WTC11 (cell line): ENCODE results near the gene NCOA3. TPM values are rescaled to one million over a fixed set of nuclear protein-coding genes. Genes with fewer than 3 reads are reported as not detected.

ENCODE experiments used
- ATAC-seq: fragments of 200-7000 bp; cut with Tn5 transposase; 2 replicates; pipeline ENCODE4 v1.10.0; 2021; ENCODE audit warnings: mild to moderate bottlenecking, moderate library complexity
- CTCF ChIA-PET: fragments of 300-600 bp; sonication (Branson Sonifier 250); formaldehyde crosslinking; loops from one replicate; lab custom pipeline; 2021; ENCODE audit warnings: antibody characterized with exemption; lab: Charles Lee
- POLR2A ChIA-PET: fragments of 350-600 bp; sonication (Branson Sonifier 250); formaldehyde crosslinking; loops from one replicate; lab custom pipeline; 2021; ENCODE audit warnings: antibody characterized with exemption; lab: Charles Lee
- DNase-seq: peaks from one replicate; pipeline ENCODE4 v3.0.0; 2021; ENCODE audit warnings: low spot score
- H3K27ac Mint-ChIP-seq: 2 replicates; pipeline ENCODE4 v1.8.0; 2021; ENCODE audit warnings: mixed read lengths
- H3K27me3 Mint-ChIP-seq: 2 replicates; pipeline ENCODE4 v1.8.0; 2021; ENCODE audit warnings: low read depth, mild to moderate bottlenecking, moderate library complexity, mixed read lengths
- H3K36me3 Mint-ChIP-seq: 2 replicates; pipeline ENCODE4 v1.8.0; 2021; ENCODE audit warnings: mixed read lengths
- H3K4me1 Mint-ChIP-seq: 2 replicates; pipeline ENCODE4 v1.8.0; 2022; ENCODE audit warnings: mixed read lengths
- H3K4me3 Mint-ChIP-seq: 2 replicates; pipeline ENCODE4 v1.8.0; 2021; ENCODE audit warnings: mild to moderate bottlenecking, moderate library complexity, mixed read lengths
- H3K9me3 Mint-ChIP-seq: 2 replicates; pipeline ENCODE4 v1.8.0; 2021; ENCODE audit warnings: mixed read lengths
- GRHL2 ChIP-seq: fragments of 250-450 bp; sonication (Bioruptor Pico); IDR thresholded peaks from 2 replicates; pipeline ENCODE4 v1.8.0; 2022; ENCODE audit warnings: mild to moderate bottlenecking, moderate library complexity; ENCODE audit not compliant: insufficient replicate concordance, severe bottlenecking
- GTF2I ChIP-seq: fragments of 250-450 bp; sonication (Bioruptor Pico); conservative IDR thresholded peaks from 2 replicates; pipeline ENCODE4 v1.4.0; 2021; ENCODE audit warnings: mild to moderate bottlenecking
- JUN ChIP-seq: sonication (generic); formaldehyde crosslinking; IDR thresholded peaks from 2 replicates; pipeline ENCODE4 v1.8.0; 2023; ENCODE audit warnings: mild to moderate bottlenecking, missing genetic modification reagents
- MYBL2 ChIP-seq: sonication (generic); formaldehyde crosslinking; IDR thresholded peaks from 2 replicates; pipeline ENCODE4 v1.8.1; 2023; ENCODE audit warnings: mild to moderate bottlenecking, moderate library complexity, missing genetic modification reagents
- NR2C2 ChIP-seq: sonication (generic); formaldehyde crosslinking; IDR thresholded peaks from 2 replicates; pipeline ENCODE4 v1.8.0; 2022; ENCODE audit warnings: mild to moderate bottlenecking, missing genetic modification reagents
- NR3C1 ChIP-seq: sonication (generic); formaldehyde crosslinking; conservative IDR thresholded peaks from 2 replicates; pipeline ENCODE4 v1.8.1; 2023; ENCODE audit warnings: low read depth, mild to moderate bottlenecking, missing genetic modification reagents
- OVOL2 ChIP-seq: fragments of 250-450 bp; sonication (Bioruptor Pico); IDR thresholded peaks from 2 replicates; pipeline ENCODE4 v1.9.0; 2021; ENCODE audit warnings: mild to moderate bottlenecking, borderline replicate concordance
- TEAD1 ChIP-seq: sonication (generic); formaldehyde crosslinking; IDR thresholded peaks from 2 replicates; pipeline ENCODE4 v1.8.0; 2022; ENCODE audit warnings: mild to moderate bottlenecking, missing genetic modification reagents
- ZNF121 ChIP-seq: sonication (generic); formaldehyde crosslinking; IDR thresholded peaks from 2 replicates; pipeline ENCODE4 v1.8.0; 2023; ENCODE audit warnings: missing genetic modification reagents
- ZNF138 ChIP-seq: sonication (generic); formaldehyde crosslinking; conservative IDR thresholded peaks from 2 replicates; pipeline ENCODE4 v1.8.1; 2022; ENCODE audit warnings: mild to moderate bottlenecking, moderate library complexity, missing genetic modification reagents
- ZNF232 ChIP-seq: sonication (generic); formaldehyde crosslinking; IDR thresholded peaks from 2 replicates; pipeline ENCODE4 v1.8.0; 2022; ENCODE audit warnings: mild to moderate bottlenecking, missing genetic modification reagents
- total RNA-seq: library from RNA; stranded (reverse); gene quantifications from 3 replicates; pipeline ENCODE4 v1.2.3, GENCODE V29; 2021
- TF ChIP-seq, protein P1 (sequence below): fragments of 200-600 bp; IDR thresholded peaks from 2 replicates; pipeline ENCODE4 v1.8.0; 2022; ENCODE audit warnings: antibody characterized with exemption
- TF ChIP-seq, protein P2 (sequence below): fragments of 250-450 bp; sonication (Bioruptor Pico); IDR thresholded peaks from 2 replicates; pipeline ENCODE4 v2.1.2; 2022; ENCODE audit warnings: mild to moderate bottlenecking, moderate library complexity
- TF ChIP-seq, protein P3 (sequence below): sonication (generic); formaldehyde crosslinking; IDR thresholded peaks from 2 replicates; pipeline ENCODE4 v1.8.0; 2023; ENCODE audit warnings: missing genetic modification reagents
- TF ChIP-seq, protein P4 (sequence below): sonication (generic); formaldehyde crosslinking; IDR thresholded peaks from 2 replicates; pipeline ENCODE4 v1.8.1; 2022; ENCODE audit warnings: mild to moderate bottlenecking, moderate library complexity, missing genetic modification reagents
- TF ChIP-seq, protein P5 (sequence below): sonication (generic); formaldehyde crosslinking; IDR thresholded peaks from 2 replicates; pipeline ENCODE4 v1.8.1; 2023; ENCODE audit warnings: mild to moderate bottlenecking, missing genetic modification reagents
- TF ChIP-seq, protein P6 (sequence below): fragments of 250-450 bp; sonication (Bioruptor Pico); IDR thresholded peaks from 2 replicates; pipeline ENCODE4 v1.9.0; 2021; ENCODE audit warnings: mild to moderate bottlenecking

NCOA3 gene
- total RNA-seq, 1 experiment from 2014 or later = 25.2 TPM

DNA sequence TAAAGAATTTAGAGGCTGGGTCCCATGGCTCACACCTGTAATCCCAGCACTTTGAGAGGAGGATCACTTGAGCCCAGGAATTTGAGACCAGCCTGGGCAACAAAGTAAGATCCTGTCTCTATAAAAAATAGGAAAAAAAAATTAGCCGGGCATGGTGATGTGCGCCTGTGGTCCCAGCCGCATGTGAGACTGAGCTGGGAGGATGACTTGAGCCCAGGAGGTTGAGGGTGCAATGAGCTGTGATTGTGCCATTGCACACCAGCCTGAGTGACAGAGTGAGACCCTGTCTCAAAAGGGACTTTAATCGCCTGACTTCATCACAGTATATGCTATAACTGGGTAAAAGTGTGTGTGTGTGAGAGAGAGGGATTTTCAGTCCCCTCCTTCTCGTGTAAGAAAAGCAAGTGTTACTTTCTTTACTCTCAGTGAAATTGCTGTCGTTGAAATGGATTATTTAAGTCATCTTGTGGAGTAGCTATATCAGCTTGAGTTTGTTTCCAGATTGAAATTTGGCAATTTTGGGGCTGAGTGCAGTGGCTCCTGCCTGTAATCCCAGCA lies 7.5 kb downstream of the NCOA3 start:
- ChIA-PET POLR2A (interaction anchor here (0.6 kb wide), 1 partner anchor 22 kb away, joined by 3 read pairs; no protein-coding TSS in a partner anchor), CTCF (no interaction called here)
- Mint-ChIP-seq H3K27ac (peak overlapping the region; percentile 79; the same call in 1 of the 2 replicates), H3K4me3 (no peak overlapping the region), H3K27me3 (no peaks in the 10 kb centered on the region), H3K9me3 (no peaks in the 10 kb centered on the region), H3K4me1 (peaks cover 48% of the 10 kb centered on the region), H3K36me3 (peaks cover 7% of the 10 kb centered on the region; the same call in 1 of the 2 replicates)
- ATAC-seq = no peak
- TF ChIP-seq NR3C1 = no peak
- TF ChIP-seq GRHL2 (CRISPR knock-in tag) = no peak
- TF ChIP-seq, protein P1, sequence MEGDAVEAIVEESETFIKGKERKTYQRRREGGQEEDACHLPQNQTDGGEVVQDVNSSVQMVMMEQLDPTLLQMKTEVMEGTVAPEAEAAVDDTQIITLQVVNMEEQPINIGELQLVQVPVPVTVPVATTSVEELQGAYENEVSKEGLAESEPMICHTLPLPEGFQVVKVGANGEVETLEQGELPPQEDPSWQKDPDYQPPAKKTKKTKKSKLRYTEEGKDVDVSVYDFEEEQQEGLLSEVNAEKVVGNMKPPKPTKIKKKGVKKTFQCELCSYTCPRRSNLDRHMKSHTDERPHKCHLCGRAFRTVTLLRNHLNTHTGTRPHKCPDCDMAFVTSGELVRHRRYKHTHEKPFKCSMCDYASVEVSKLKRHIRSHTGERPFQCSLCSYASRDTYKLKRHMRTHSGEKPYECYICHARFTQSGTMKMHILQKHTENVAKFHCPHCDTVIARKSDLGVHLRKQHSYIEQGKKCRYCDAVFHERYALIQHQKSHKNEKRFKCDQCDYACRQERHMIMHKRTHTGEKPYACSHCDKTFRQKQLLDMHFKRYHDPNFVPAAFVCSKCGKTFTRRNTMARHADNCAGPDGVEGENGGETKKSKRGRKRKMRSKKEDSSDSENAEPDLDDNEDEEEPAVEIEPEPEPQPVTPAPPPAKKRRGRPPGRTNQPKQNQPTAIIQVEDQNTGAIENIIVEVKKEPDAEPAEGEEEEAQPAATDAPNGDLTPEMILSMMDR = no peak
- TF ChIP-seq GTF2I (CRISPR knock-in tag) = no peak
- TF ChIP-seq JUN = no peak
- no peak for TF ChIP-seq OVOL2
- no peak for TF ChIP-seq ZNF138 (CRISPR knock-in tag)
- TF ChIP-seq, protein P2, sequence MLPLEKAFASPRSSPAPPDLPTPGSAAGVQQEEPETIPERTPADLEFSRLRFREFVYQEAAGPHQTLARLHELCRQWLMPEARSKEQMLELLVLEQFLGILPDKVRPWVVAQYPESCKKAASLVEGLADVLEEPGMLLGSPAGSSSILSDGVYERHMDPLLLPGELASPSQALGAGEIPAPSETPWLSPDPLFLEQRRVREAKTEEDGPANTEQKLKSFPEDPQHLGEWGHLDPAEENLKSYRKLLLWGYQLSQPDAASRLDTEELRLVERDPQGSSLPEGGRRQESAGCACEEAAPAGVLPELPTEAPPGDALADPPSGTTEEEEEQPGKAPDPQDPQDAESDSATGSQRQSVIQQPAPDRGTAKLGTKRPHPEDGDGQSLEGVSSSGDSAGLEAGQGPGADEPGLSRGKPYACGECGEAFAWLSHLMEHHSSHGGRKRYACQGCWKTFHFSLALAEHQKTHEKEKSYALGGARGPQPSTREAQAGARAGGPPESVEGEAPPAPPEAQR (CRISPR knock-in tag) = no peak
- TF ChIP-seq, protein P3, sequence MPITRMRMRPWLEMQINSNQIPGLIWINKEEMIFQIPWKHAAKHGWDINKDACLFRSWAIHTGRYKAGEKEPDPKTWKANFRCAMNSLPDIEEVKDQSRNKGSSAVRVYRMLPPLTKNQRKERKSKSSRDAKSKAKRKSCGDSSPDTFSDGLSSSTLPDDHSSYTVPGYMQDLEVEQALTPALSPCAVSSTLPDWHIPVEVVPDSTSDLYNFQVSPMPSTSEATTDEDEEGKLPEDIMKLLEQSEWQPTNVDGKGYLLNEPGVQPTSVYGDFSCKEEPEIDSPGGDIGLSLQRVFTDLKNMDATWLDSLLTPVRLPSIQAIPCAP = no peak
- TF ChIP-seq ZNF232 (CRISPR knock-in tag) = no peak
- TF ChIP-seq, protein P4, sequence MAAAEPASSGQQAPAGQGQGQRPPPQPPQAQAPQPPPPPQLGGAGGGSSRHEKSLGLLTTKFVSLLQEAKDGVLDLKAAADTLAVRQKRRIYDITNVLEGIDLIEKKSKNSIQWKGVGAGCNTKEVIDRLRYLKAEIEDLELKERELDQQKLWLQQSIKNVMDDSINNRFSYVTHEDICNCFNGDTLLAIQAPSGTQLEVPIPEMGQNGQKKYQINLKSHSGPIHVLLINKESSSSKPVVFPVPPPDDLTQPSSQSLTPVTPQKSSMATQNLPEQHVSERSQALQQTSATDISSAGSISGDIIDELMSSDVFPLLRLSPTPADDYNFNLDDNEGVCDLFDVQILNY (CRISPR knock-in tag) = no peak
- TF ChIP-seq, protein P5, sequence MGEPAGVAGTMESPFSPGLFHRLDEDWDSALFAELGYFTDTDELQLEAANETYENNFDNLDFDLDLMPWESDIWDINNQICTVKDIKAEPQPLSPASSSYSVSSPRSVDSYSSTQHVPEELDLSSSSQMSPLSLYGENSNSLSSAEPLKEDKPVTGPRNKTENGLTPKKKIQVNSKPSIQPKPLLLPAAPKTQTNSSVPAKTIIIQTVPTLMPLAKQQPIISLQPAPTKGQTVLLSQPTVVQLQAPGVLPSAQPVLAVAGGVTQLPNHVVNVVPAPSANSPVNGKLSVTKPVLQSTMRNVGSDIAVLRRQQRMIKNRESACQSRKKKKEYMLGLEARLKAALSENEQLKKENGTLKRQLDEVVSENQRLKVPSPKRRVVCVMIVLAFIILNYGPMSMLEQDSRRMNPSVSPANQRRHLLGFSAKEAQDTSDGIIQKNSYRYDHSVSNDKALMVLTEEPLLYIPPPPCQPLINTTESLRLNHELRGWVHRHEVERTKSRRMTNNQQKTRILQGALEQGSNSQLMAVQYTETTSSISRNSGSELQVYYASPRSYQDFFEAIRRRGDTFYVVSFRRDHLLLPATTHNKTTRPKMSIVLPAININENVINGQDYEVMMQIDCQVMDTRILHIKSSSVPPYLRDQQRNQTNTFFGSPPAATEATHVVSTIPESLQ (CRISPR knock-in tag) = no peak
- TF ChIP-seq, protein P6, sequence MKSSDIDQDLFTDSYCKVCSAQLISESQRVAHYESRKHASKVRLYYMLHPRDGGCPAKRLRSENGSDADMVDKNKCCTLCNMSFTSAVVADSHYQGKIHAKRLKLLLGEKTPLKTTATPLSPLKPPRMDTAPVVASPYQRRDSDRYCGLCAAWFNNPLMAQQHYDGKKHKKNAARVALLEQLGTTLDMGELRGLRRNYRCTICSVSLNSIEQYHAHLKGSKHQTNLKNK (CRISPR knock-in tag) = no peak
- DNase-seq = no peak

DNA sequence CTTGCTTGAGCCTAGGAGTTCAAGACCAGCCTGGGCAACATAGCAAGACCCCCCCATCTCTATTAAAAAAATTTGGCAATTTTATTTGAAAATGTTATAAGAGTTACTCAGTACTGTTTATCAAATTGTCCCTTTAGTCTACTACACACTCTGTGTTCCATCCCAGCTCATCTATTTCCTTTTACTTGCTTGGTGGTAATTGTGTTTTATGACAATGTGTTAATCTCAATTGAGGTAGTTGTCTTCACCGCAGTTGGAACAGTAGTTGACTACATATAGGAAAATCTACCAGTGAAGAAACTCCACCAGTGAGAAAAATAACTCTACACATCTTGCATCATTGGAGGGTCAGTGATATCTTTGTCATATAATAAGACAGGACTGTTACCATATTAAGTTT lies 8.0 kb downstream of the NCOA3 start:
- ChIA-PET POLR2A (interaction anchor here (0.6 kb wide), 1 partner anchor 23 kb away, joined by 3 read pairs; no protein-coding TSS in a partner anchor), CTCF (no interaction called here)
- Mint-ChIP-seq H3K27ac (peak overlapping the region; percentile 79), H3K27me3 (no peaks in the 10 kb centered on the region), H3K9me3 (no peaks in the 10 kb centered on the region), H3K36me3 (peaks cover 7% of the 10 kb centered on the region; the same call in 1 of the 2 replicates), H3K4me3 (no peak overlapping the region), H3K4me1 (peaks cover 45% of the 10 kb centered on the region)
- DNase-seq = no peak
- ATAC-seq = no peak
- TF ChIP-seq NR2C2 (CRISPR knock-in tag) (no peak), TEAD1 (no peak), MYBL2 (CRISPR knock-in tag) (no peak), ZNF121 (0 out of 2 replicates have a peak, but pooled peaks have one; percentile 18)
